Adrenal gland (tissue), 5 donors: ENCODE results near the gene ATP6V0C.

Experiments
- POLR2A ChIP-seq, 2 donors: fragments of 450-650 bp; IDR thresholded peaks; one replicate each; pipeline ENCODE4 v1.6.1; 2017; ENCODE audit warnings: antibody characterized with exemption in 2 of 2, mild to moderate bottlenecking in 2 of 2, moderate library complexity in 1 of 2
- TF ChIP-seq, protein P1 (sequence below), 6 experiments: fragments of 450-650 bp in 4 of 6; fragments of 200-600 bp in 2 of 6; sonication (generic) in 1 of 6; IDR thresholded peaks; 1 replicate in 5 of 6; 2 replicates in 1 of 6; pipeline versions ENCODE4 v1.5.1 to v1.8.0; 2016 to 2021; ENCODE audit warnings: antibody characterized with exemption in 6 of 6, mild to moderate bottlenecking in 2 of 6, moderate library complexity in 1 of 6
- donor health status: DM: no; HTN: no; CAD: no.

DNA sequence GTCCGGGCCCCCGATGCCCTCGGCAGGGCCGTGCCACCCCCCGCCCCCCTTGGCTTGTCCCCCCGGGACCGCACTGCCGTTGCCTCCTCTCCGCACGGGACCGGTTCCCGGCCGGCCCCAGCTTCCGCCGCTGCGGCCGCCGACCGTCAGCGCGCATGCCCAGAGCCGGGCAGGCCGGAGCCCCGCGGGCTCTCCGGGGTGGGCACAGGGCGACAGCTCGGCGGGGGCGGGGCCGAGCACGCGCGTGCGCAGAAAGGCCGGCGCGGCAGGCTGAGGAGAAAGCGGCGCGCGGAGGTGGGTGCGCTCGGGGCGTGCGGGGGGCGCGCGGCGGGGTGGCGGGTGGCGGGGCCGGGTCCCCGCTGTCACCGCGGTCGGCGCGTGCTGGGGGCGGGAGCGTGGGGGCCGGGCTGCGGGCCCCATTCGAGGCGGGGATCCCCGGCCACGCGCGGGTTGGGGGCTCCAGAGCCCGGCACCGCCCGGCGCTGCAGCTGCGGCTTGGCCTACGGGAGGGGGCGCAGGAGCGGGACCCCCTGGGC, 38.8 kb upstream of the ATP6V0C start, which contains the start of gene TBC1D24:
- TF ChIP-seq, protein P1, sequence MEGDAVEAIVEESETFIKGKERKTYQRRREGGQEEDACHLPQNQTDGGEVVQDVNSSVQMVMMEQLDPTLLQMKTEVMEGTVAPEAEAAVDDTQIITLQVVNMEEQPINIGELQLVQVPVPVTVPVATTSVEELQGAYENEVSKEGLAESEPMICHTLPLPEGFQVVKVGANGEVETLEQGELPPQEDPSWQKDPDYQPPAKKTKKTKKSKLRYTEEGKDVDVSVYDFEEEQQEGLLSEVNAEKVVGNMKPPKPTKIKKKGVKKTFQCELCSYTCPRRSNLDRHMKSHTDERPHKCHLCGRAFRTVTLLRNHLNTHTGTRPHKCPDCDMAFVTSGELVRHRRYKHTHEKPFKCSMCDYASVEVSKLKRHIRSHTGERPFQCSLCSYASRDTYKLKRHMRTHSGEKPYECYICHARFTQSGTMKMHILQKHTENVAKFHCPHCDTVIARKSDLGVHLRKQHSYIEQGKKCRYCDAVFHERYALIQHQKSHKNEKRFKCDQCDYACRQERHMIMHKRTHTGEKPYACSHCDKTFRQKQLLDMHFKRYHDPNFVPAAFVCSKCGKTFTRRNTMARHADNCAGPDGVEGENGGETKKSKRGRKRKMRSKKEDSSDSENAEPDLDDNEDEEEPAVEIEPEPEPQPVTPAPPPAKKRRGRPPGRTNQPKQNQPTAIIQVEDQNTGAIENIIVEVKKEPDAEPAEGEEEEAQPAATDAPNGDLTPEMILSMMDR (IDR thresholded peaks at IDR 0.05), result no peak
- TF ChIP-seq POLR2A (IDR thresholded peaks at IDR 0.05), result peak; percentile 47 to 67
